ENCODE data around the gene LMAN2L.

LMAN2L gene, protein sequence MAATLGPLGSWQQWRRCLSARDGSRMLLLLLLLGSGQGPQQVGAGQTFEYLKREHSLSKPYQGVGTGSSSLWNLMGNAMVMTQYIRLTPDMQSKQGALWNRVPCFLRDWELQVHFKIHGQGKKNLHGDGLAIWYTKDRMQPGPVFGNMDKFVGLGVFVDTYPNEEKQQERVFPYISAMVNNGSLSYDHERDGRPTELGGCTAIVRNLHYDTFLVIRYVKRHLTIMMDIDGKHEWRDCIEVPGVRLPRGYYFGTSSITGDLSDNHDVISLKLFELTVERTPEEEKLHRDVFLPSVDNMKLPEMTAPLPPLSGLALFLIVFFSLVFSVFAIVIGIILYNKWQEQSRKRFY

DNA sequence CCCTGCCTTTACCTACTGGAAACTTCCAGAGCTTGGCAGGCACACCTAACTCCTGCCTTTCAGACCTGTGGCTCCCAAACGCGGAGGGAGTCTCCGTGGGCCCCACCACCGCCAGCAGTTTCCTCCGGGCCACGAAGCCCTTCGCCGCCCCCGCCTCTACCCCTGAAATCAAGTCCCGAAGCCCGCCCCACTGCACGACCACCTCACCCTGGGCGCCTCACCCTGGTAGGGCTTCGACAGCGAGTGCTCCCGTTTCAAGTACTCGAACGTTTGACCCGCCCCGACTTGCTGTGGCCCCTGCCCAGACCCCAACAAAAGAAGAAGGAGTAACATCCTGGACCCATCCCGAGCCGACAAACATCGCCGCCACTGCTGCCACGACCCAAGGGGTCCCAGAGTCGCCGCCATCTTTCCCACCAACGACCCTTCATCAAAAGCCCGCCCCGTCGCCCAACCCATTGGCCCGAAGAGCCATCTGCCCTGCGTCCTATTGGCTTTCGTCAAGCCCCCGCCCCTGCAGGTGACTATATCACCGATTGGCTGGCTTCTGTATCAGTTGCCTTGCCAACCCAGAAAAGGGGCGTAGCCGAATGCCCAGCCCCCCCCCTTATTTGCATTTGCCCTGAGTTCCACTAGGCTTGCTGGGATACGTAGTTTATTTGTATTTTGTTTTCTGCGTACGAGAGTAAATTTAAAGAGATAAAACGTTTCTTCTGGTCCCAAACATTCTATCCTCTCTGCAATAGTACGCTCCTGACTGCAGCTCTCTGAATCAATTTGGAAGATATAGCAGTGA, at the start of gene LMAN2L:
LMAN2L (minus strand) TSS at position 432 of the 796 bp plus-strand sequence; CDS start at position 408, 24 bp downstream.
- peak; percentile 99 for DNase-seq (ENCODE audit: low spot score)

DNA sequence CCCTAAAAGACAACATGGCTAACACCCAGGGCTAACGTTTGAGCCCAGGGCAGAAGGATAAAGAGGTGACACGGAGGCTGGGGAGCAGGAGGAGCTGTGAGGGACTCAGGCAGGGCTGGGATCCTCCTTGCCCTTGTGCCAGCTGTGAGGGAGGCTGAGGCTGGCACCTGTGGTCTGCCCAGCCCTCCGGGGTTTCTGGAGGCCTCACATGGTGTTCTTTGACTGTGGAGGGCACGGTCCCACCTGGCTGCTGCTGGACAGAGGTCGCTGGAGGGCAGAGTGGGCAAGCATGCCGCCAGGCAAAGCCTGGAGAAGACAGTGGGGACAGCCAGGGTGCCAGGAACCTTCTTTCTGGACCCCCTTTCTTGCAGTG, 49.4 kb upstream of the LMAN2L start:
- no peak for DNase-seq (ENCODE audit: low spot score)

DNA sequence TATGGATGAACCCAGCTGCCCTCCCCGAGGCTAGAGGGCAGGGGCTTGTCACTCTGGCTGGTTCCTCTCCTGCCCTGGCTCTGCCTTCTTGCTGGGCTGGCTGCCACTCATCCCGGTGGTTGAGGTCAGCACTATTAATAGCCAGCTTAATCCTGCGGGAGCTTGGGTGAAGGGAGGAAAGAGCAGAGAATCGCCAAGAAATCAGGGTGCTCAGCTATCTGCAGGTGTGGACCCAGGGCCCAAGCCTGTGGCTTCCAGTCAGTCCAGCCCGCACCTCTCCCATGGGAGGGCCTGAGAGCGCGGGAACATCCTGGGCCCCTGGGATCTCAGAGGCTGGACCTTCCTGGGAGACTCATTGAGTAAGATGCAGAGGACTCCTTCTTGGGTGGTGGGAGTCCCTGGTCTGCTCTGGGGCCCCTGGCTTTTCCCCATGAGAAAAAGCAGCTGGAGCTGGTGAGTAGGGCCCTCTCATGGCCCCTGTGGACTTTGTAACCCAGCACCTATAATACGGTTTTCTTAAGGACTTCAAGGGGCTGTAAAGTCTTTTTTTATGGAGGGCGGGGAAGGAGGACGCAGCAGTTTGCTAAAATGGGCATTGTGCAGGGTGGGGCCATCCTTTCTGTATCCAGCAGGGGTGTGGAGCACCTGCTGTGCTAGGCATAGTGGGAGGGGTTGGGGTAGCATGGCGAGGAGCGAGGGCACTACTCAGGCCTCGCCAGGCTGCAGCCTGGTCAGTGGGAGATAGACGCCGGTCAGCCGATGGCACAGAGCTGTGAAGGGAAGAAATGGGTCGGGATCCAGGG, 48.8 kb upstream of the LMAN2L start:
- DNase-seq (ENCODE audit: low spot score): no peak

DNA sequence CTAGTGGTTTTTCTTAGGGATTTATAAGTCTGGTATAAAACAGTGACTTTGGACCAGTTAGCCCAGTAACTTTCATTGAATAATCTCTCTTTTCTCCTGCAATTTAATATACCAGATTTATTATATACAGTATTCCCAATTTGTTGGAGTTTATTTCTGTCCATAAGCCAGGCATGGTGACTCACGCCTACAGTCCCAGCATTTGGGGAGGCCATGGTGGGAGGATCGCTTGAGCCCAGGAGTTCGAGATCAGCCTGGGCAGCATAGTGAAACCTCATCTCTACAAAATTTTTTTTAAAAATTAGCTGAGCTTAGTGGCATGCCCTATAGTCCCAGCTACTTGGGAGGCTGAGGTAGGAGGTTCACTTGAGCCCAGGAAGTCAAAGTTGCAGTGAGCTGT, 47.5 kb upstream of the LMAN2L start:
- DNase-seq (ENCODE audit: low spot score): no peak

DNA sequence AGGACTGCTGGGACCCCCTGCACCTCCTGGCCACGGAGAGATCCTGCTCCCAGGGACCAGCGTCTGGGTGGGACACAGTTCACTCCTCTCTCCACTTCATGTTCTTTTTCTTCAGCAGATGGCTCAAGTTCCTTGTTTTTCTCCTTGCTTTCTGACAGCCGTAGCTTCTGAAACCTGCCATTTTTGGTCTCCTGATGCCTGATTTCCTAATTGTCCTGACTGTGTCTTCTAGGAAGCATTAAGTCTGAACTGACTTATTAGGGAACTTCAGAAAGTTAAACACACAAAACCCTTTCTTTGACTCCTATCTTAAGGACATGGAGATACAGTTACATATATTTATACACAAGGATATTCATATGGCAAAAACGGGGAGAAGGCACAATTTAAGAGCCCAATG, 43.5 kb upstream of the LMAN2L start:
- no peak for DNase-seq (ENCODE audit: low spot score)

DNA sequence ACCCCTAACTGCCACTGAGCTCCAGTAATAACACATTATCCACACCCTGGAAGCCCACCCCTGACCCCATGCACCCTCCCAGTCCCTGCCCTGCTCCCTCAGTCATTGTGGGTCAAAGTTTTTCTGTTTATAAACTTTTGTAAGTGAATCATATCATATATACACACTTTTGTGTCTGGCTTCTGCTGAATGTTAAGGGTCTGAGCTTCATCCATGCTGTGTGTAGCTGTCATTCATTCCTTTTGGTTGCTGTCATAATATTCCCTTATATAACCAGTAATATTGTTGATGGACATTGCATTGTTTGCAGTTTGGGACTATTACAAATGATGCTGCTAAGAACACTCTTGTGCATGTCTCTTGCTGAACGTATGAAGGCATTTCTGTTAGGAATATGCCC, 35.3 kb upstream of the LMAN2L start:
- no peak for DNase-seq (ENCODE audit: low spot score)

DNA sequence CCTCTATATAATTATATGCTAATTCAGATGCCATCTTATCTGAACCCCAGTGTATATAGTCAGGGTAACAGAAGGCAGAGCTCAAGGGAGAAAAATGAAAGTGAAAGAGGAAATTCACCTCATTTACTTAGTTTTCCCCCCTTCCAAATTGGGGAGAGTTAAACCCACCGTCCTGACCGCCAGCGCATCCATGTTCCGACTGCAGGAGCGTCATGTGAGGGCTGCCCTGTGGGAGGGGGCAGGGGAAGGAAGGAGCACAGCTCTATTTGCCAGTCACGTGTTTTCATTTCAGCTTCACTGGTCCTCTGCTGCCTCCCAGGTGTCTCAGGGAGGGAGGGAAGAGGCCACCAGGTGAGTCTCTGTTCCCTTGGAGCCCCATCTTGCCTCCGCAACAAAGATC, 34.1 kb upstream of the LMAN2L start:
- DNase-seq (ENCODE audit: low spot score): no peak

DNA sequence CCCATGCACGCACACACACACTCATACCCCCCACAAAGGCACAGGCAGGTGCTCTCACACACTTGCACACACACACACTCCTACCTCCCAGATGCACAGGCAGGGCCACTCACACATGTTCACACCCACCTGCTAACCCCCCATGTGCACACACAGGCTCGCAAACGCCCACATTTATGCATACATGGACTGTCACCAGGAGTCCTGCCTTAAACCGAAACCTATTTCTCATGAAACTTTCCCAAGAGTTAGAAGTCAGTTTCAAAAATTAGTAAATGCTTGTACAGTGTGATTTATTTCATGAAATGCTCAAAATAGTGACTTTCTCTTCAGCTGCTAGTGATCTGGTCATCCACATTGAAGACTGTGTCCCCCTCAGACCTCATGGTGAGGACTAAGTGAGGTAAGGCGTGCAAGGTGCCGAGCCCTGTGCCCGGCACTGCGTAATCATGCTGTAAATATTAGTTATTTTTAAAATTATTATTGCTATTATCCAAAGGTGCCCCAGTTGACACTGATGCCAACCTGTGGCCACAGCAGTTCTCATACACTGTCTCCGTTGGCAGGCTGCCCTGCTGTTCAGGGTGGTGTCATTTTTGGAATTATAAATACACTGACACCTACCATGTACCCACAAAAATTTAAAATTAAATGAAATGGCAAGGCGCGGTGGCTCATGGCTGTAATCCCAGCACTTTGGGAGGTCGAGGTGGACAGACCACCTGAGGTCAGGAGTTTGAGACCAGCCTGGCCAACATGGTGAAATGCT, 33.2 kb upstream of the LMAN2L start:
- DNase-seq (ENCODE audit: low spot score): no peak

DNA sequence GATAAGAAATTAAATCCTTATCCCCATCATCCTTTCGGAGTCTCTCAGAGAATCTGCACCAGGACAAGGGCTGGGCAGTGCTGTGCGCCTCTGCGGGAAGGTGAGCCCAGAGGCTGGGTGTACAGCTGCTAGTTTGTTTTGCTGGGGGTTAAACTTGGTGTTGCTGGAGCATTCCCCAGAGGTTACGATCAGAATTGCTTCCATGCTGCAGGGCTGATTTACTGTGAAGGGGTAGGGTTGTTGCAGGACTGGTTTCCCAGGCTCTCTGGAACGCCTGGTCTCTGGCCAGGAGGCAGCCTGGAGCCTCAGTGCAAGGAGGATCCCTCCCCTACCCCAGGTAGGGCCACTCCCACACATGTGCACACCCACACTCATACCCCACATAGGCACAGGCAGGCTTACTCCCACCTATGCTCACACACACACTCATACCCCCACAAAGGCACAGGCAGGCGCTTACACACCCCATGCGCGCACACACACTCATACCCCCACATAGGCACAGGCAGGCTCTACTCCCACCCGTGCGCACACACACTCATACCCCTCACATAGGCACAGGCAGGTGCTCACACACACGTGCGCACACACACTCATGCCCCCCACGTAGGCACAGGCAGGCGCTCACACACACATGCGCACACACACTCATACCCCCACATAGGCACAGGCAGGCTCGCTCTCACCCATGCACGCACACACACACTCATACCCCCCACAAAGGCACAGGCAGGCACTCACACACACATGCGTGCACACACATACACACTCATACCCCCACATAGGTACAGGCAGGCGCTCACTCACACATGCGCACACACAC, 32.1 kb upstream of the LMAN2L start:
- DNase-seq (ENCODE audit: low spot score): no peak

DNA sequence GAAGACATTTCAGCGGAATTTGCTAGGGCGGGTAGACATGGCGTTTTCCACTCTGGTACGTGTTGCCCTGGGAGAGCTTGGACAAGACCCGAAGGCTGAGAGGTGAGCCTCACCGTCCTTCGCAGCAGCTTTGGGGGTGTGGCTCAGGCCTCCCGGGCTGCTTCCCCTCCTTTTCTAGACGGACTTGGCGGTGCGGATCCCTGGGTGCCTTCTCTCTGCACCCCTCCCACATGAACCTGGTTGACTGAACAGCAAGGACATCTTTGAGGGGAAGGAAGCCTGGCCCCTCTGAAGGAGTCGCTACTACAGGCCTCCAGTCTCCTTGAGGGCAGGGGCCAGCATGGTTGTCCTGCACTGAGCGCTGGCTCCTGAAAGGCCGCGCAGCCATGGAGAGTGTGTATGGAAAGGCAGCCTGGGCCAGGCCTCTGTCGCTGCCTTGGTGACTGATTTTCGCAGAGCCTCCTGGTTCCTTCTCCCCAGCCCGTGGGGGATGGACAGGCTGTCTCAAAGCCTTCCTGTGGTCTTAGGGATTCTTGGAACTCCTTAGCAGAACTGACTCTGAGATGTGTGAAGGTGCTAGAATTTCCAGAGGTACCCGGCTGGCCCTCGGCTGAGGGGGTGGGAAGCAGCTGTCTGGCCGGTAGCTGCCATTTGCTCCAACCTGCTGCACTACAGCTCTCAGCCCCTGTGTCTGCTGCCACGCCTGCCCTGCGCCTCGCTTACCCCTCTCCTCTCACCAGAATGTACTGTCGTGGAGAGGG, 30.8 kb upstream of the LMAN2L start:
- DNase-seq (ENCODE audit: low spot score): no peak

DNA sequence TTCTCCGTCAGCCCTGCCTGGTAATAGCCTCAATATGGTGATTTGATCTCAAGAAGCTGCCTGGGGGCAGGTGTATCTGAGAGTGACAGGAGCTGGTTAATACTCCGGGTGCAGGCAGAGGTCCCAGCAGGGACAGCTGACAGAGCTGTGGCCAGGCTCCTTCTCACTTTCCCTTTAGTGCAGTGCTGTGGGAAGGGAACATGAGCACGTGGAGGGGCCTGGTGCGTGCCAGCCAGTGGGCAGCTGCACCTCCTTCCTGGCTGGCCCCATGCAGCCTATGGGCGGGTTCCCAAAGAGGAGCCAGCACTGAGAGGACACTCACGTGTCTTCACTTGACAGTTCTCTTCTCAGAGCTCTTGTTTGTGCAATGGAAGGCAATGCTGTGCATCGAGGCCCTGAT, 29.9 kb upstream of the LMAN2L start:
- peak; percentile 63 for DNase-seq (ENCODE audit: low spot score)

DNA sequence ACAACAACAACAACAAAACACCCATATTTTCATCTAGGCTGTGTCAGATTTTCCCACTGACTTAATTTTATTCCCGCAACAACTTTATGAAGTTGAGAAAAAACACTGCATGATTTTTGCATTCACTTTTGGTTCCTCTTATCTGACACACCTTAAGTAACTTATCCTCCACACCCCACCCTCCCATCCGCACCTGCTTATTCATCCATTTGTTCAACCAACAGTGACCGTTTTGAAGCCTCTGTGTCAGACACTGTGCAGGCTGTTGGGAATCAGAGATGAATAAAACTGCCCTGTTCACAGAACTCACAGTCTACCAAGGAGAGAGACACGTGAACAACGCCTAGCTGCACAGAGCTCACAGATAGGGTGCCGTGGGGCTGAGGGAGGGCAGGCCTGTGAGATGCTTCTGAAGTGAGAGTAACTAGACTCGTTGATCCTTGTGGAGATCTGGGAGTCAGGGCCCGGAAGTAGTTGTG, 28.3 kb upstream of the LMAN2L start:
- no peak for DNase-seq (ENCODE audit: low spot score)

DNA sequence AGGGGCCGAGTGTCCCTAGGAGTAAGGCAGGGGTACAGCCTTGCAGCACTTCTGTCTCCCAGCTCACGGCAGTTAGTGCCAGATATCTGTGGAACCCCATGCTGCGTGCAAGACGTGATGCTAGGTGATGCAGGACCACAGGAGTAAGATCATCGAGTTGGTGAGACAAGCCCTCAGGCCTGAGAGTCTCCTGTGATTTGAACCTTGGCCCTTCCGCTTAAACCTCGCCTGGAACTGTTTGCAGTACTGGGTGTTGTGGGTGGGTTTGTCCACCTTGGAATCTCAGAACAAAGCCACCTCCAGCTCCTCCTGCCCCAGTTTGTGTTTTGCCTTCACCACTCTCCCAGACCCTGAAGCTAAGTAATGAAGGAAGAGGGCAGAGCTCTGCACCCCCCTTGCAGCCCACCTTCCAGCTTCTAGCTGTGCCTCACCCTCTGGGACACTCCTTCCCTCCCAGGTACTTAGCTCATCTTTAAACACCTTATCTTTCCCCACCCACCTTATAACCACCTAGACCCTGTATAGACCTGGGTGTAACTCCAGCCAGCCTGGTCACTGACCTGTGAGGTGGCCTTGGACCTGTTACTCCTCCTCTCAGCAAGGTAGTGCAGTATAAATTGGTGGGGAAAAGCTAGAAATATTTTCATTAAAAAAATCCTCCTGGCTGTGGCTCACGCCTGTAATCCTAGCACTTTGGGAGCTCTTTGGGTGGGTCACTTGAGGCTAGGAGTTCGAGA, 27.4 kb upstream of the LMAN2L start:
- DNase-seq (ENCODE audit: low spot score): no peak

DNA sequence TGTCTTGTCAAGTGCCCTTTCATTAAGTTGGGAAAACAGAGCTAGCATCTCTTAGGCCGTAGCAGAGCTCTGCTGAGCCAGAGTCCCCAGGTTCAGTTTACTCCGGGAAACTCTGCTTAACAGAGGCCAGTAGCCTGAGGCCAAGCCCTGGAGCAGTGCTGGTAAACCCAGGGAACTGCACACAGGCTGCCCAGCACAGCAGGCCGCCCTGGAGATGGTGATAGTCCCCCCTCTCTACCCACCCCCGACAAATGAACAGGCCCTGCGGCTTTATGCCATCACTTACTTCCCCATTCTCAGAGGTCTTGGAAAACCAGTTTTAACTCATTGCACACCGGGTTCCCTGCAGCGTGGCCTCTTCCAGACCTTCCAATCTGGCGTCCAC, 24.4 kb upstream of the LMAN2L start:
- DNase-seq (ENCODE audit: low spot score): peak; percentile 39

DNA sequence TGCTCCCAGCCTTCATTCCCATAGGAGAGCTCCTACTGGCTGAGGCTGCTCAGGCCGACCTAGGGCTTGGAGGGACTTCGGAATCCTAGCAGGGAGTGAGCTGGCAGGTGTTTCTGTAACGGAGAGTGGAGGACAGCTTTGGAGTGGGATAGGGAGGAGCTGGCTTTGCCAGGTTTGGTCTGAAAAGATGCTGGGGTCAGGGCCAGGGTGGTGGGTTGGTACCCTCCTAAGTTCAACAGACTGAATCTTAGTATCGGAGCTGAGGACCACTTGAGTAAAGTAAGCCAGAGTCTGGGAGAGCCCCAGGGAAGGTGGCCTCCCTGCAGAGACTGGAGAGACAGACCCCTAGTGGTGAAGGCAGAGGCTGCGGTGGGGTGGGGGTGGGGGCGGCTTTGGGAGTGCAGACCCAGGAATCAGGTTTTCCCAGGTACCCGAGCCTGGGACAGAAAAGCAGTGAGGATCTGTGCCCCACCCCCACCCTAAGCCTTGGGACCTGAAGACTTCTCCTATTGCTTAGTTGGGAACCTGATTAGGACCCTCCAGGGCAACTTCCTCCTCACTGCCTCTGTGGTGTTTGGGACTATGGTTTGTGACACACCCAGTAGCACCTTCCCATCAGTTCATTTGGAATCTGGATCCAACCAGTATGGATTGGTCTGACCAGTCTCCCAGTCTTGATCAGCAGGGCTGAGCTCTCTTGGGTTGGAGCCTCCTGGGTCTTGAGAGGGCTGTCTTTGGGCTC, 23.8 kb upstream of the LMAN2L start:
- peak; percentile 18 for DNase-seq (ENCODE audit: low spot score)

DNA sequence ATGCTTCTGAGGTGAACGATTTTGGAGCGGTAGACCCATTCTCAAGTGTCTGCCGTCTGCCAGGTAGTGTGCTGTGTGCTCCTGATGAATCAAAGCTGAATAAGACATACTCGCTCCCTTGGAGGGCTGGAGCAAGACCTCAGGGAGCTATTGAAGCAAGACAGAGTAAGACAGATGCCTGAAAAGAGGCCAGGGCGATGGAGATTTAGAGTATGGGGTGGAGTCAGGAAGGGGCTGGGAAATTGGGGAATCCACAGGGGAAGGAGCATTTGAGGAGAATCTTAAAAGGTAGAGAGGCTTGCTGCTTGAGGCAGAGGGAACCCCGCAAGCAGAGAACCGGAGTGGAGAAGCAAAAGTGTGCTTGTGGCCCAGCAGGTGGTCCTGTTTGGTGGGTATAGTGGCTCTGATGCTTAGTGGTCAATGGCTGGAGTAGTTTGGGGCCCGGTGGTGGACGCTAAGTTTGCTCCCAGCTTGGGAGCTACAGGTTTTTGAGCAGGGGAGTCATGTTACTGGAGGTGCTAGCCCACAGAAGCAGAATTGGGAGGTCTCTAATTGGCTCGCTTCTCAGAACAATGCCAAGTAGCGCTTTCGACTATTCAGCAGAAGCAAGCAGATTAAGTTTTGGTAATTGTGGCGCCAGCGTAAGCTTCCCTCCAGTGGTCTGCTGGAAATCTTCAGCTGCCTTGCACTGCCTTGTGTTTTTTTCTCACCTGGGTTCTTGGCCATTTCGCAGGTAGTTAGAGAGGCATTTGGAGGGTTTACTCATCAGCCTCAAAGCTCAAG, 22.9 kb upstream of the LMAN2L start:
- DNase-seq (ENCODE audit: low spot score): no peak

DNA sequence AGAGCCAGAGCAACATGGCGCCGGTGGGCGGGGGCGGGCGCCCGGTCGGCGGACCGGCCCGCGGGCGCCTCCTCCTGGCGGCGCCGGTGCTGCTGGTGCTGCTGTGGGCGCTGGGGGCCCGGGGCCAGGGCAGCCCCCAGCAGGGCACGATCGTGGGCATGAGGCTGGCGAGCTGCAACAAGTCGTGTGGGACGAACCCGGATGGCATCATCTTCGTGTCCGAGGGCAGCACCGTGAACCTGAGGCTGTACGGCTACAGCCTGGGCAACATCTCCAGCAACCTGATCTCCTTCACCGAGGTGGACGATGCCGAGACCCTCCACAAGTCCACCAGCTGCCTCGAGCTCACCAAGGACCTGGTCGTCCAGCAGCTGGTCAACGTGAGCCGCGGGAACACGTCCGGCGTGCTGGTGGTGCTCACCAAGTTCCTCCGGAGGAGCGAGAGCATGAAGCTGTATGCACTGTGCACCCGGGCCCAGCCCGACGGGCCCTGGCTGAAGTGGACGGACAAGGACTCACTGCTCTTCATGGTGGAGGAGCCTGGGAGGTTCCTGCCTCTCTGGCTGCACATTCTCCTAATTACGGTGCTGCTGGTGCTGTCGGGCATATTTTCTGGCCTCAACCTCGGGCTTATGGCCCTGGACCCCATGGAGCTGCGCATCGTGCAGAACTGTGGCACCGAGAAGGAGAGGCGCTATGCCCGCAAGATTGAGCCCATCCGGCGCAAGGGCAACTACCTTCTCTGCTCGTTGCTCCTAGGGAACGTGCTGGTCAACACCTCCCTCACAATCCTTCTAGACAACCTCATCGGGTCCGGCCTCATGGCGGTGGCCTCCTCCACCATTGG, 21.3 kb upstream of the LMAN2L start:
- no peak for DNase-seq (ENCODE audit: low spot score)
